ENCODE measurements around the gene GDPD5. TPM values are rescaled to one million over a fixed set of nuclear protein-coding genes. Genes with fewer than 3 reads are reported as not detected.

The GDPD5 gene
- total RNA-seq, 1 experiment from 2014 or later: 12.2 TPM

DNA sequence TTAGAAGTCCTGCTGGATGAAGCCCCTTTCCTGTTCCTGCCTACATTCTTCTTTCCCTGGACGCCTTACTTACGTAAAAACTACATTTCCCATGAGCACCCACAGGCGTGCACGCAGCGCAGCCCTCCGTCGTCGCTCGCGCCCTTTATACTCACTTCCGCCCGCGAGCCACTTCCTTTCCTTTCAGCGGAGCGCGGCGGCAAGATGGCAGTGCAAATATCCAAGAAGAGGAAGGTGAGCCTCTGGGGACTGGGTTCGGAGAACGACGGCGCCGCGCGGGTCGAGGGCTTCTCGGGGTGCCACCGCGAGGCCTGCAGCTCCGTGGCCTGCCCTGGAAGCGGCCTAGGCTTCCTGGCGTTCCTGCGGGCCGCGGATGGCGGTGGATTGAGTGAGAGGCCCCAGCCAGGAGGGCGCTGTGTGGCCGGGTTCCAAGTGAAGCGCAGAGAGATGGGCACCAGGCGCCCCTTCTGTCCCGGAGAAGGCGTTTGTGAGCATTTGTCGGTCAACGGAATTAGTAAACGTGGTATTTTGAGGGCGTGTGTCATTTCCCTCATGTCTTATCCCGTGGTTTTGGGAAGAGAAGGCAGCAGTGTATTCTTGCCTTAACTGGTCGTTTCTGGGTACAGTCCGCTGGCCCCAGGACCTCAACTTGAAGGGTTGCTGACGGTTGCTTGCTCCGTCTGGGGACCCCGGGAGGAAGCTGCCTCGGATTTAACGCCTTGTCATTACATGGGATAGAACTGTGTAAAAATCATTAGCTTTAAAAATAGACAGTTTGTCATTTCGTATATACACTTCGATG lies 126.2 kb downstream of the GDPD5 start, which contains the start of gene RPS3 (continued):
- TF ChIP-seq, protein P1, sequence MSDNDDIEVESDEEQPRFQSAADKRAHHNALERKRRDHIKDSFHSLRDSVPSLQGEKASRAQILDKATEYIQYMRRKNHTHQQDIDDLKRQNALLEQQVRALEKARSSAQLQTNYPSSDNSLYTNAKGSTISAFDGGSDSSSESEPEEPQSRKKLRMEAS (CRISPR knock-in tag; IDR thresholded peaks at IDR 0.05): peak; percentile 94
- TF ChIP-seq KAT7 (CRISPR knock-in tag; IDR thresholded peaks at IDR 0.05; ENCODE audit: borderline replicate concordance): 0 out of 2 replicates have a peak, but pooled peaks have one; percentile 85
- no peak for TF ChIP-seq EMX1 (CRISPR knock-in tag; IDR thresholded peaks at IDR 0.05)
- TF ChIP-seq ZBTB21 (CRISPR knock-in tag; IDR thresholded peaks at IDR 0.05; ENCODE audit: borderline replicate concordance): no peak
- no peak for TF ChIP-seq AR (CRISPR knock-in tag; IDR thresholded peaks at IDR 0.05)

DNA sequence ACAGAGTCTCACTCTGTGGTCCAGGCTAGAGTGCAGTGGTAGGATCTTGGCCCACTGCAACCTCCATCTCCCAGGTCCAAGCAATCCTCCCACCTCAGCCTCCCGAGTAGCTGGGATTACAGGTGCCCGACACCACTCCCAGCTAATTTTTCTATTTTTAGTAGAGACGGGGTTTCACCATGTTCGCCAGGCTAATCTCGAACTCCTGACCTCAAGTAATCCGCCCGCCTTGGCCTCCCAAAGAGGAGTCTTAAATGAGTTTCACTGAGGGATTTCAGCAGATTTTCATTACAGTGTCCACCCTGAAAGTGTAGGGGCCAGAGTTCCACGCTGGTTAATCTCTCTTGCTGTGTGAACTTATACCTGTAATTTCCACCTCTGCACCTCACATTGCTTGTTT lies 126.8 kb downstream of the GDPD5 start:
- TF ChIP-seq ZBTB43 (CRISPR knock-in tag; IDR thresholded peaks at IDR 0.05) (no peak), NR2C2 (CRISPR knock-in tag; IDR thresholded peaks at IDR 0.05) (no peak), CREB1 (CRISPR knock-in tag; IDR thresholded peaks at IDR 0.05) (no peak), FOXK1 (CRISPR knock-in tag; IDR thresholded peaks at IDR 0.05) (no peak), SOX15 (CRISPR knock-in tag; IDR thresholded peaks at IDR 0.05) (no peak), SMAD3 (CRISPR knock-in tag; IDR thresholded peaks at IDR 0.05; ENCODE audit: borderline replicate concordance) (no peak), RORB (CRISPR knock-in tag; IDR thresholded peaks at IDR 0.05) (no peak), ATF6 (CRISPR knock-in tag; IDR thresholded peaks at IDR 0.05) (no peak)
- ATAC-seq (no peak), DNase-seq (ENCODE audit: low spot score) (no peak)
- ChIA-PET CTCF (no interaction called here), POLR2A (no interaction called here)
- Mint-ChIP-seq H3K4me3 (peak overlapping the region; percentile 100), H3K27me3 (ENCODE audit: low read depth) (peaks cover 4% of the 10 kb centered on the region; the same call in 1 of the 2 replicates), H3K9me3 (no peaks in the 10 kb centered on the region), H3K27ac (peak overlapping the region; percentile 99), H3K36me3 (peaks cover 47% of the 10 kb centered on the region), H3K4me1 (peaks cover 33% of the 10 kb centered on the region)

DNA sequence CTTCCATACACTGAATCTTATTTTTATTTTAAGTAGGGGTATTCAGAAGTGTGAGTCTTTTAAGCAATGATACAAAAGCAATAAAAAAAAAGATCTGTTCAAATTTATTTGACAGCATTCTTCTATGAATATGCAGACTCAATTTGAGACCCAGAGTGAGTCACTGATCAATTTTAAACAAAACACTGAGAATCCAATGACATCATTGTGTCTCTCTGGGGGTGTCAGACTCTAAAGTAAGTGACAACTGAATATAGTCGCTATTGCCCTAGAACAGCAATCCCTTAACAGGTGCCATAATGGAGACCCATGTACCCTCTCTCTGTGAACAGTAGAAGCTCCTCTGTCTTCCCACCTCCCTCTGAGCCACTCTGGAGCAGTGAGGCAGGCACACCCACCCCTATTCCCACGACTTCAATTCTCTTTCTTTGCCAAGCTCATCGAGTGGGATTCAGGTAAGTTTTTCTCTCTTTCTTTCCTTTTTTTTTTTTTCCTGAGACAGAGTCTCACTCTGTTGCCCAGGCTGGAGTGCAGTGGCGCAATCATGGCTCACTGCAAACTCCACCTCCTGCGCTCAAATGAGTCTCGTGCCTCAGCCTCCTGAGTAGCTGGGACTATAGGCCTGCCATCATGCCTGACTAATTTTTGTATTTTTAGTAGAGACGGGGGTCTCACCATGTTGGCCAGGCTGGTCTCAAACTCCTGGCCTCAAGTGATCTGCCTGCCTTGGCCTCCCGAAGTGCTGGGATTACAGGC lies 131.5 kb downstream of the GDPD5 start:
- ChIA-PET POLR2A (no interaction called here), CTCF (interaction anchor here (0.9 to 1.7 kb wide), 2 partner anchors 9 to 31 kb away, joined by 3 to 5 read pairs; no protein-coding TSS in a partner anchor)
- DNase-seq (ENCODE audit: low spot score): no peak
- ATAC-seq: no peak
- peaks cover 4% of the 10 kb centered on the region; the same call in 1 of the 2 replicates for H3K27me3 Mint-ChIP-seq (ENCODE audit: low read depth)
- peaks cover under 1% of the 10 kb centered on the region for H3K36me3 Mint-ChIP-seq
- no peaks in the 10 kb centered on the region for H3K9me3 Mint-ChIP-seq
- no peak overlapping the region for H3K4me3 Mint-ChIP-seq
- H3K27ac Mint-ChIP-seq: no peak overlapping the region; the same call in 1 of the 2 replicates
- TF ChIP-seq GABPB1 (CRISPR knock-in tag; IDR thresholded peaks at IDR 0.05): no peak
- TF ChIP-seq, protein P2, sequence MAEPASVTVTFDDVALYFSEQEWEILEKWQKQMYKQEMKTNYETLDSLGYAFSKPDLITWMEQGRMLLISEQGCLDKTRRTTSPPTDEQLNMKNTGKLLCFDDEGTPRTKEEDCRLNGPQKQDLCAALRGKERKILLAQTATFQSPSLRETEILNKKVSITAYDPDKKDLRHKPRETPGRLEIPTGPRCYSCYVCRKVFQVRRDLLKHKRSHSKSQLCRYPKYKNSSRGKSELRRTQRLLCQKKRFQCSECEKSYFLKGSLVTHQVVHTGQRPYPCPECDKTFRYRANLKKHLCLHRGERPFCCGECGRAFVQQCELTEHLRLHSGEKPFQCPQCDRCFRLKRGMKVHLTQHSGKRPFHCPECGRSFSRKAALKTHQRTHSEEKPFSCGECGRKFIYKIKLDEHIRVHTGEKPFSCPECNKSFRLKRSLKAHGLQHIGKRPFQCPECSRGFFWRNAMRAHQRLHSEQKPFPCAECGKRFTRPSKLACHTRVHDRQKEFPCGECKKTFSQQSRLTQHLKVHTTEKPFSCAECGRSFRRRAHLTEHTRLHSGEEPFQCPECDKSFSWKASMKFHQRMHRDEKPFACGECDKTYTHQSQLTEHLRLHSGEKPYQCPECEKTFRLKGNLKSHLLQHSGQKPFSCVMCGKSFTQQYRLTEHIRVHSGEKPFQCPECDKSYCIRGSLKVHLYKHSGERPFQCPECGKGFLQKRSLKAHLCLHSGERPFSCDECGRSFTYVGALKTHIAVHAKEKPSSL (CRISPR knock-in tag; conservative IDR thresholded peaks at IDR 0.05): no peak
- no peak for TF ChIP-seq FOXP1 (CRISPR knock-in tag; IDR thresholded peaks at IDR 0.05; ENCODE audit: borderline replicate concordance)
- 0 out of 2 replicates have a peak, but pooled peaks cover 2% of the 10 kb centered on the region for H3K4me1 Mint-ChIP-seq
